Prostate gland (tissue), 2 donors: ENCODE measurements around the gene SRP68.
"Not testable (repeated sequence)": the region's sequence is repeated elsewhere in the genome, so short reads cannot be mapped to it uniquely, and the experiment has no call there.

Source experiments
- CTCF ChIP-seq, 4 experiments: fragments of 200-600 bp in 2 of 4; fragments of 450-650 bp in 2 of 4; sonication (generic) in 2 of 4; IDR thresholded peaks; 1 replicate in 3 of 4; 2 replicates in 1 of 4; pipeline ENCODE4 v1.5.1; 2016 to 2019; ENCODE audit warnings: antibody characterized with exemption in 4 of 4, mild to moderate bottlenecking in 2 of 4, moderate library complexity in 2 of 4
- POLR2A ChIP-seq: fragments of 450-650 bp; IDR thresholded peaks from one replicate; pipeline ENCODE4 v1.6.1; 2016; ENCODE audit warnings: antibody characterized with exemption, mild to moderate bottlenecking

GRCh38 chr17:76078370-76078769, 6.1 kb upstream of the SRP68 start:
- not testable (repeated sequence) for TF ChIP-seq CTCF (IDR thresholded peaks at IDR 0.05); POLR2A
